Peyer's patch (tissue), 4 donors: ENCODE data around the gene IMPDH1. TPM values are rescaled to one million over a fixed set of nuclear protein-coding genes. Genes with fewer than 3 reads are reported as not detected.

ENCODE experiments used
- DNase-seq, 3 donors: peaks; one replicate each; pipeline ENCODE4 v3.0.0-alpha.2; 2017 to 2019
- H3K27ac ChIP-seq, 4 donors: fragments of 200-600 bp; sonication (generic); one replicate each; pipeline ENCODE4 v1.5.1; 2016 to 2019
- H3K27me3 ChIP-seq, 2 donors: fragments of 200-600 bp; sonication (generic); one replicate each; pipeline ENCODE4 v1.5.1; 2019
- H3K36me3 ChIP-seq, 3 donors: fragments of 200-600 bp; sonication (generic); one replicate each; pipeline ENCODE4 v1.5.1; 2016 to 2019
- H3K4me1 ChIP-seq, 4 donors: fragments of 200-600 bp; sonication (generic); one replicate each; pipeline ENCODE4 v1.5.1; 2016 to 2019
- H3K4me3 ChIP-seq, 4 donors: fragments of 200-600 bp; sonication (generic); 1 replicate in 3 of 4; 2 replicates in 1 of 4; pipeline ENCODE4 v1.5.1; 2016 to 2019; ENCODE audit warnings: mild to moderate bottlenecking in 1 of 4
- H3K9me3 ChIP-seq, 4 donors: fragments of 200-600 bp; sonication (generic); one replicate each; pipeline ENCODE4 v1.5.1; 2016 to 2019; ENCODE audit warnings: mild to moderate bottlenecking in 1 of 4
- POLR2A ChIP-seq, 2 donors: fragments of 450-650 bp; IDR thresholded peaks; one replicate each; pipeline ENCODE4 v1.5.1; 2017; ENCODE audit warnings: antibody characterized with exemption in 2 of 2, mild to moderate bottlenecking in 2 of 2, moderate library complexity in 2 of 2
- total RNA-seq, 4 donors: library from RNA; depleted of rRNA; stranded (reverse); fragments of >200 nt; gene quantifications; one replicate each; pipeline ENCODE4 v1.1.0, GENCODE V29; 2016
- TF ChIP-seq, protein P1 (sequence below), 6 experiments: fragments of 450-650 bp in 4 of 6; fragments of 200-600 bp in 2 of 6; sonication (generic) in 1 of 6; IDR thresholded peaks; one replicate each; pipeline ENCODE4 v1.5.1; 2017 to 2019; ENCODE audit warnings: antibody characterized with exemption in 6 of 6, mild to moderate bottlenecking in 3 of 6, moderate library complexity in 1 of 6

Gene IMPDH1
- total RNA-seq, 4 donors from 2014 or later, result 7.9 to 45.4 (median 14.8) TPM

DNA sequence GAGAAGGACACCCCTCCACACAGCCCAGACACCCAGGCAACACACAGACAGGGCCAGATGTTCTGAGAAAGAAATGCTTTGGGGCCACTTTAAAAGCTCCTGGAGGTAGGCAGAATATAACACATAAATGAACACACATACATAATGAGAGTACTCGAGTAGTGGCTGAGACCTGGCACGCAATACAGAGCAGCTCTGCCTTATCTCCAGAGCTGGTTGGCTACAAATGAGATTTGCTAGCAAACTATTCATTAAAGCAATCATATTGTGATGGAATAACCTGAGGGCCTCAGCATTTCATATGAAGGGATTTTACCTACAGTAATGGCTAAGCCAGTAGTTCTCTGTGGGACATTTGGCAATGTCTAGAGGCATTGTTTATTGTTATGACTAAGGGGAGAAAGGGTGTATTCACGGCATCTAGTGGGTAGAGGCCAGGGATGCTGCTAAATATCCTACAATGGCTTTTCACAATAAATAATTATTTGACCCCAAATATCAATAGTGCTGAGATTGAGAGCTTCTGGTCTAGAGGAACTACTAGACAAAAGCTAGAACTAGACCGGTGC is 5.5 kb upstream of the IMPDH1 start:
- no peaks in the 10 kb centered on the region for H3K27me3 ChIP-seq
- DNase-seq, result no peak
- no peak overlapping the region for H3K4me3 ChIP-seq
- H3K27ac ChIP-seq, result no peak overlapping the region
- TF ChIP-seq, protein P1, sequence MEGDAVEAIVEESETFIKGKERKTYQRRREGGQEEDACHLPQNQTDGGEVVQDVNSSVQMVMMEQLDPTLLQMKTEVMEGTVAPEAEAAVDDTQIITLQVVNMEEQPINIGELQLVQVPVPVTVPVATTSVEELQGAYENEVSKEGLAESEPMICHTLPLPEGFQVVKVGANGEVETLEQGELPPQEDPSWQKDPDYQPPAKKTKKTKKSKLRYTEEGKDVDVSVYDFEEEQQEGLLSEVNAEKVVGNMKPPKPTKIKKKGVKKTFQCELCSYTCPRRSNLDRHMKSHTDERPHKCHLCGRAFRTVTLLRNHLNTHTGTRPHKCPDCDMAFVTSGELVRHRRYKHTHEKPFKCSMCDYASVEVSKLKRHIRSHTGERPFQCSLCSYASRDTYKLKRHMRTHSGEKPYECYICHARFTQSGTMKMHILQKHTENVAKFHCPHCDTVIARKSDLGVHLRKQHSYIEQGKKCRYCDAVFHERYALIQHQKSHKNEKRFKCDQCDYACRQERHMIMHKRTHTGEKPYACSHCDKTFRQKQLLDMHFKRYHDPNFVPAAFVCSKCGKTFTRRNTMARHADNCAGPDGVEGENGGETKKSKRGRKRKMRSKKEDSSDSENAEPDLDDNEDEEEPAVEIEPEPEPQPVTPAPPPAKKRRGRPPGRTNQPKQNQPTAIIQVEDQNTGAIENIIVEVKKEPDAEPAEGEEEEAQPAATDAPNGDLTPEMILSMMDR (IDR thresholded peaks at IDR 0.05), result no peak
- no peak for TF ChIP-seq POLR2A (IDR thresholded peaks at IDR 0.05)
- H3K9me3 ChIP-seq, result no peaks in the 10 kb centered on the region
- H3K36me3 ChIP-seq, result no peaks in the 10 kb centered on the region
- H3K4me1 ChIP-seq, result peaks cover 0 to 6% (median 0%) of the 10 kb centered on the region in 4 donors

DNA sequence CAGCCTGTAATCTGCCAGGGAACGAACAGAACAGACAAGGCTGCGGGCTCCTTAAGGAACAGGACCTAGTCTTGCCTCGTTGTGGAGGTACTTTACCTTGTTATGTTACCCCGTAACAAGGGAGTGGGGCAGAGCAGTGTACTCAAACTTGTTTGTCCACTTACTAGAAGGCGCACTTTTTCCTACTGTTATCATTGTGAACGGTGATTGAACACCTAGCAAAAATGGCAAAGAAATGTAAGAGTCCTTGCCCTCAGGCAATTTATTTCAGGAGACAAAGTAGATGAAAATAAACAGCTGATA is 620 bp upstream of the IMPDH1 start:
- TF ChIP-seq POLR2A (IDR thresholded peaks at IDR 0.05), result no peak
- TF ChIP-seq, protein P1 (IDR thresholded peaks at IDR 0.05), result no peak
- Histone ChIP-seq H3K27me3 (no peaks in the 10 kb centered on the region), H3K27ac (peak overlapping the region; percentile 73 to 93 (median 87)), H3K36me3 (no peaks in the 10 kb centered on the region), H3K9me3 (no peaks in the 10 kb centered on the region), H3K4me3 (peak overlapping the region; percentile 63 to 86 (median 73)), H3K4me1 (peaks cover 0 to 25% (median 8%) of the 10 kb centered on the region in 4 donors)
- no peak for DNase-seq

- peaks cover 0 to 40% (median 13%) of the 10 kb centered on the region in 4 donors for H3K4me1 ChIP-seq
- no peaks in the 10 kb centered on the region for H3K9me3 ChIP-seq
- no peaks in the 10 kb centered on the region for H3K36me3 ChIP-seq
- peak overlapping the region; percentile 63 to 86 (median 73) for H3K4me3 ChIP-seq
- H3K27me3 ChIP-seq, result no peaks in the 10 kb centered on the region
- H3K27ac ChIP-seq, result peak overlapping the region; percentile 73 to 93 (median 87)
- TF ChIP-seq, protein P1 (IDR thresholded peaks at IDR 0.05), result no peak
- TF ChIP-seq POLR2A (IDR thresholded peaks at IDR 0.05), result no peak
- no peak for DNase-seq
These were observed 830 bp downstream of the IMPDH1 start for GRCh38 chr7:128408709-128409595.

DNA sequence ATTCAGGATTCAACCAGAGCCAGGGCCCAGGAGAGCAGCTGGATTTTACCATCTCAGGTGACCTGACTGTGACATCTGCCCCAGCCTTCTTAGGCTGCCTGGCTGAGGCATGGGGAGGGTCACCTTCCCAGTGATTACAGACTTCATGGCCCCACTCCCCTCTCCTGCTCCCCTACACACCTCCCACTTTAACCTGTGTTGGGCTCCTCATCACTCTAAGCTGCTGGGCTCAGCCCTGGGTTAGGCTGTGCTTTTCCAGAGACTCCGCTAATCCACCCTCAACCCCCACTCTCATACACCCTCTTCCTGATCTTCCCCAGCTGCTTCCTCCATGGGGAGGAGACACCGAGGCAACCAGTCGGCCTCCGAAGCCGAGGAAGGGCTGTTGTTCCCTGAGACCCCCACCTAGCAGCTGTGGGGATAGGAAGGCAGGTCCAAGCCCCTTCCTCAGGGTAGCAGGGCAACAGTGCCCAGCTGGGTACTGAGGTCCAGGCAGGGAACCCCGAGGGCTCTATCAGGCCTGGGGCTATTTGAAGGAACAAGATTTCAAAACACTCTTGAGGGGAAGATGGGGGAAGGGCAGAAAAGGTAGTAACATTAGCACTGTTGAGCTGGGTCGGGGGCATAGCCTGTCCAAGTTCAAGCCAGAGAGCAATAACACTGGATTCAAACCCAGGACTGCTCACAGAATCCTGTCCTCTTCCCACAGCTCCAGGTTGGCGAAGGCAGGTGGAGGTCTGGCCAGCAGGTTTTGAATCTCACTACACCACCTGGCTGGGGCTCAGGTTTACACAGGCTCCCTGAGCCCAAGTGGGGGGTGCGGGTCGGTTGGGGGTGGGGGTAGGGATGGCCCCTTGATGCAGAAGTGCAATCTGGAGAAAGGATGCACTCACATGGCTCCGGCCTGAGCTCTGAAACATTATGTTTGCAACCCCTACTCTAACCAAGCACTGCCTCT is 1.8 kb downstream of the IMPDH1 start:
- peaks cover 0 to 43% (median 13%) of the 10 kb centered on the region in 4 donors for H3K4me1 ChIP-seq
- H3K36me3 ChIP-seq, result no peaks in the 10 kb centered on the region
- no peak for DNase-seq
- H3K4me3 ChIP-seq, result peak overlapping the region in 2 of 4 donors; percentile 71 to 75
- no peaks in the 10 kb centered on the region for H3K27me3 ChIP-seq
- no peak for TF ChIP-seq POLR2A (IDR thresholded peaks at IDR 0.05)
- TF ChIP-seq, protein P1 (IDR thresholded peaks at IDR 0.05), result no peak
- no peaks in the 10 kb centered on the region for H3K9me3 ChIP-seq
- peak overlapping the region; percentile 73 to 93 (median 87) for H3K27ac ChIP-seq

DNA sequence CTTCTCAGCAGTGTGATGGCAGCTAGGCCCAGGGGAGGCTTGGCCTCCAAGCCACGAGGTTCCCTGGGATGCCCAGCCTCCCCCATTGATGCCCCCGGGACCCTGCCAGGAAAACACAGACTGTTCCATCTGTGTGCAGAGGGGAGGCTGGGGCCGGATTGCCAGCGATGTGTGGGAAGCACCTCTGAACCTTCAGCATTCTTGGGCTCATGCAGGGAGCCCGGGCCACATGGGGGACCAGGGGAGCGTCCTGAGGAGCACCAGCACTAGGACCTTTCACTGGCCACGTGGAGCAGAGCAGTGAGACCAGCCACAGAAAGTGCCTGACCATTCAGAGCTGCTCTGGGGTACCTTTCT is 2.6 kb downstream of the IMPDH1 start:
- Histone ChIP-seq H3K9me3 (no peaks in the 10 kb centered on the region), H3K4me3 (no peak overlapping the region), H3K36me3 (no peaks in the 10 kb centered on the region), H3K27me3 (no peaks in the 10 kb centered on the region), H3K27ac (peak overlapping the region in 2 of 4 donors; percentile 89 to 93), H3K4me1 (peaks cover 0 to 43% (median 13%) of the 10 kb centered on the region in 4 donors)
- DNase-seq, result no peak
- TF ChIP-seq, protein P1 (IDR thresholded peaks at IDR 0.05), result no peak
- no peak for TF ChIP-seq POLR2A (IDR thresholded peaks at IDR 0.05)
